MG63 (cell line): ENCODE results near the gene GKN1. TPM values are rescaled to one million over a fixed set of nuclear protein-coding genes. Genes with fewer than 3 reads are reported as not detected.

ENCODE experiments used
- DNase-seq: peaks from one replicate; pipeline ENCODE4 v3.0.0-alpha.2; 2020
- H3K27me3 ChIP-seq: fragments of 250-450 bp; sonication (Bioruptor Pico); 2 replicates; pipeline ENCODE4 v1.5.1; 2020; ENCODE audit warnings: mild to moderate bottlenecking, moderate library complexity
- H3K36me3 ChIP-seq: fragments of 250-450 bp; sonication (Bioruptor Pico); 2 replicates; pipeline ENCODE4 v1.5.1; 2020; ENCODE audit warnings: mild to moderate bottlenecking, moderate library complexity
- H3K4me3 ChIP-seq: fragments of 250-450 bp; sonication (Bioruptor Pico); 2 replicates; pipeline ENCODE4 v1.5.1; 2020; ENCODE audit warnings: mild to moderate bottlenecking, moderate library complexity
- H3K9me3 ChIP-seq: fragments of 250-450 bp; sonication (Bioruptor Pico); 2 replicates; pipeline ENCODE4 v1.5.1; 2020; ENCODE audit warnings: mild to moderate bottlenecking, moderate library complexity
- total RNA-seq: library from RNA; depleted of rRNA; stranded (reverse); fragments of >200 nt; shearing (Covaris generic); gene quantifications from 2 replicates; pipeline ENCODE4 v1.2.3, GENCODE V29; 2014; ENCODE audit warnings: low replicate concordance; rRNA removed

Gene GKN1
- total RNA-seq, 1 experiment from 2014 or later, result not detected

DNA sequence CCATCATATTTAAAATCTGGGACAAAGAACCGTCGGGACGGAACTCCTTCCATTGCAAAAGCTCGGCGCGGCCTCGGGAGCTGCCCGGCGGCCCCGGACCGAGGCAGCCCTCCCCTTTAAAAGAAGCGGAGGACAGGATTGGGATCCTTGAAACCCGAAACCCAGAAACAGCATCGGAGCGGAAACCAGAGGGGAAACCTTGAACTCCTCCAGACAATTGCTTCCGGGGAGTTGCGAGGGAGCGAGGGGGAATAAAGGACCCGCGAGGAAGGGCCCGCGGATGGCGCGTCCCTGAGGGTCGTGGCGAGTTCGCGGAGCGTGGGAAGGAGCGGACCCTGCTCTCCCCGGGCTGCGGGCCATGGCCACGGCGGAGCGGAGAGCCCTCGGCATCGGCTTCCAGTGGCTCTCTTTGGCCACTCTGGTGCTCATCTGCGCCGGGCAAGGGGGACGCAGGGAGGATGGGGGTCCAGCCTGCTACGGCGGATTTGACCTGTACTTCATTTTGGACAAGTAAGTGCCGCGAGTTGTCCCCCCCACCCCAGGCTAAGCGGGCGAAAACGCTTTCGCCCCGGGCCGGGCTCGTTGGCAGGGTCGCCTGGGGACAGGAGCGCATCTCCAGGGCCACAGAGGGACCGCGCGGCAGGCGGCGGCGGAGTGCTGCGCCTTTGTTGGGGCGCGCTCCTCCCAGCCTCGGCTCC, 38.9 kb downstream of the GKN1 start, which contains the start of gene ANTXR1:
Gene ANTXR1 (plus strand): TSS at position 38 of the 698 bp plus-strand sequence. CDS start 321 bp downstream, at position 359.
- no peaks in the 10 kb centered on the region for H3K9me3 ChIP-seq
- H3K36me3 ChIP-seq, result peaks cover 7% of the 10 kb centered on the region
- DNase-seq, result peak; percentile 70
- H3K4me3 ChIP-seq, result peak within 1 kb of the TSS; percentile 81
- no peaks in the 10 kb centered on the region for H3K27me3 ChIP-seq

DNA sequence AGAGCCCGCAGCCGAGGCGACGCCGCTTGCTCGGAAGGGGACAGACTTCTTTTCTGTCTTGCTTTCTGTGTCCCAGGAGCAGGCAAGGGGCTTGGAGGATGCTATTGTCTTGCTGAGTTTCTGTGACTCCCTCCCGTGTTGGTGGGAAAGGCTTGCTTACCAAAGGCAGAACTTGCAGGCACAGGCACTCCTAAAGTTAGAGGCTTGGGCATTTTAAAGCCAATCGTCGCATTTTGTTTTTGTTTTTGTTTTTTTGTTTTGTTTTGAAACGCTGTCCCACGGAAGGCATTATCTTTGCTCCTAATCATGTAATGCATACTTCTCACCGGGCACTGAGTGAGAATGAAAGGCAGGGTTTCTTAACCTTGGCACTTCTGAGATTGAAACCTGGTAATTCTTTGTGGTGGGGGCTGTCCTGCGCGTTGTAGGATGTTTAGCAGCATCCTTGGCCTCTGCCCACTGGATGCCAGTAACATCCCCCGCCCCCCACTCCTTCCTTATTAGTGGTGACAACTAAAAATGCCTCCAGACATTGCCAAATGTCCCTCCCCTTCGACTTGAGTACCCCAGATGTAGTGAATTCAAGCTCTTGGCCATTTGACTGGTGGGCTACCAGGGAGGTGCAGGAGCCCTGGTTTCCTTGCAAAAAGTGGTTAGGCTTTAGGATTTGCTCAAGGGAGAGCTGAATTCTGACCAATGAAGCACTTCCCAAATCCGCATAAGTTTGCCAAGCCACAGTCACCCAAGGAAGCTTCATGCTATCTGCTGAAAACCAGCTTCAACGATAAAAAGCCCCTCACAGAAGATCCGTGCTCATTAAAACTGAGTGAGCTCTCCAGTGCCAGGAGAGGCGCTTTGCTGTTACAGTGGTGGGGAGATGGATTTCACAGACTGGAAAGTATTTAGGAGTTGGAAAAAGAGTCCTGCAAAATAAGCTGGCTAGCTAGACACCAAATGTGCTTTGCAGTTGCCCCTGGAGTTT, 39.7 kb downstream of the GKN1 start:
- Histone ChIP-seq H3K9me3 (no peaks in the 10 kb centered on the region), H3K36me3 (peaks cover 7% of the 10 kb centered on the region), H3K4me3 (peak overlapping the region; percentile 81), H3K27me3 (no peaks in the 10 kb centered on the region)
- peak; percentile 26 for DNase-seq

GRCh38 chr2:69017080-69017479, 42.6 kb downstream of the GKN1 start:
- Histone ChIP-seq H3K9me3 (no peaks in the 10 kb centered on the region), H3K36me3 (peaks cover 7% of the 10 kb centered on the region), H3K4me3 (peak overlapping the region; percentile 20), H3K27me3 (no peaks in the 10 kb centered on the region)
- DNase-seq, result peak; percentile 13

DNA sequence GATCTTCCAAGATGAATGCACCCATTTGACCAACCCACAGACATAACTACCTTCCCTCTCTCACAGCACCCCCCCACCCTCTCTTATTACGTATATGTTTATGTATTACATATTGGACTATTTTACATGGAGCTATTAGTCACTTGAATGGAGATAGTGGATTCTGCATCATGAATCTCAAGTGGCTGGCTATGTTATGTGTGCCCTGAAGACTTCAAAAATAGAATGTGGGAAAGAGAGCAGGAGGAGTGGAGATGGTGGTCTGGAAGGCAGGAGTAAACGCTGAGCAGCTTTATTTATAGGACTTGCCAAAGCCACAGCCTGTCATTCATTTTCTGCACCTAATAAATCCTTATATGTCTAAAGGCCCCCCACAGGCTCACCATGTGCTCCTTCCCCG, 43.4 kb downstream of the GKN1 start:
- Histone ChIP-seq H3K36me3 (peaks cover 7% of the 10 kb centered on the region), H3K27me3 (no peaks in the 10 kb centered on the region), H3K4me3 (peak overlapping the region; percentile 20; the same call in 1 of the 2 replicates), H3K9me3 (no peaks in the 10 kb centered on the region)
- DNase-seq, result no peak

DNA sequence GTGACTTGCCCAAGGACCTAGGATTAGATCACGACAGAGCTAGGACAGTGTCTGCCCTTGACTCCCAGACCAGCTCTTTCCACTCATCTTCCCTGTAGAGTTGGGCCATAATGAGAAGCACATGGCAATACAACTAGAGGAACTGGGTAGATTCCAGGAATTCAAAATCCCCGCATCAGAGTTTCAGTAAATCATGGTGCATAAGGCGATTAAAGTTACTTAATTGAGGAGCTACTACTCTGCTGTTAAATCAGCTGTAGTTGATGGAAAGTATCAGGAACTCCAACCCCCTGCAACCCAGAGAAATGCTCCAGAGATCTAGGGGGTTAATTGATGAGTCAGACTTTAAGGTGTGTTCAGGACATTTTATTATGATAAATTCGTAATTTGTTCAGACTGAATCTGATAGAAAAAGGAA, 44.3 kb downstream of the GKN1 start:
- Histone ChIP-seq H3K9me3 (no peaks in the 10 kb centered on the region), H3K36me3 (peaks cover 7% of the 10 kb centered on the region), H3K27me3 (no peaks in the 10 kb centered on the region), H3K4me3 (no peak overlapping the region)
- DNase-seq, result no peak

DNA sequence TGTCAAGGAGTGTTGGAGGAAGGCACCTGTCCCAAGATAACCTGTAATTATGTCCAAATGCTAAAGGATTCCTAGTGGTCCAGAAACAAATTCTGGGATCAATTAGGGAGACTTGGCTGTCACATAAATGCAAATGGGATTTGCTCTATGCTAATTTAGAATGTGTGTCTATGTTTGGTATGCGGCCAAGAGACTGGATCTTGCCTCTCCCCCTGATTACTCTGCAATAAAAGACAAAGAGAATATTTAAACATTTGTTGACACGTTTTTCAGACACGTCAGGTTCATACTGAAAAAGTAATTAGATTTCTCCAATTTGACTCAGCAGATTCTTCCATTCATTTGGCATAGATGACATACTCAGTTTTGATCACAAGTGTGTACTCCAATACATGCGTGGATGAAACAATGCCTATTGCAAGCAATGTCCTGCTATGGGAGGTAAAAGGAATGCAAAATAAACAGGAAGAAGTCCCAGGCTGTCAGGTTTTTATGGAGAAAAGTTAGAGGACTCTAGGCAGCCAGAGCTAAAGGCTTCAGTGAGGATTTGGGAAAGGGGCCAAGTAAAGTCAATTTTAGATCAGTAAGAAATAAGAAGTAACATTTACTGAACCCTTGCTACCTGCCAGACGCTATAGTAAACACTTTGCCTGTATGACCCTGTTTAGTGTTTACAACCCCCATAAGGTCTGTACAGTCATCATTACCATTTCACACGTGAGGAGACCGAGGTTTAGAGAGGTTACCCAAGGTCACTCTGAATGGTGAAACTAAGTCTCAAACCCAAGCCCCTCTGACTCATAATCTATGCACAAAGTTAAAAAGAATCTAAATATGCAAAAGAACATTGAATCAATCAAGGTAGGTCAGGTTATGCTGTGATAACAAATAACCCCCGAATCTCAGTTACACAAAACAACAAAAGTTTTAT, 46.3 kb downstream of the GKN1 start:
- no peaks in the 10 kb centered on the region for H3K9me3 ChIP-seq
- H3K27me3 ChIP-seq, result no peaks in the 10 kb centered on the region
- DNase-seq, result no peak
- H3K4me3 ChIP-seq, result no peak overlapping the region
- H3K36me3 ChIP-seq, result peaks cover 7% of the 10 kb centered on the region

DNA sequence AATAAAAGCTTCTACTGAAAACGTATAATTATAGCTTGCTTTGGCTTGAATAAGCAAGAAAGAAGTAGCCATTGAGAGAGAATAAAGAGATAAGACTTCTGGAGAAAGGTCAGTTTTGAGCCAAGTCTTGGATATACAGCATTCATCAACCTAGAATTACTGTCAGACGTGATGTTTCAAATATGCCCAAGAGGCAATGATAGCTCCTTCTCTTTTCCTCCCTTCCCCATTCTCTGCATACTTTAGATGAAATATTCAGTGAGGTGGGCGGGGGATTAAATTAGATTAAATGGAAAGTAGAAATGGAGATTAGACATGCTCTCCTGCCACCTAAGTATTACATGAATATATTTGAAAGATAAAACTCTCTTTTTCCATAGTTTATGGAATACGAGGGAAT, 47.3 kb downstream of the GKN1 start:
- H3K27me3 ChIP-seq, result no peaks in the 10 kb centered on the region
- no peaks in the 10 kb centered on the region for H3K9me3 ChIP-seq
- no peak overlapping the region for H3K4me3 ChIP-seq
- DNase-seq, result no peak
- H3K36me3 ChIP-seq, result peaks cover 7% of the 10 kb centered on the region

DNA sequence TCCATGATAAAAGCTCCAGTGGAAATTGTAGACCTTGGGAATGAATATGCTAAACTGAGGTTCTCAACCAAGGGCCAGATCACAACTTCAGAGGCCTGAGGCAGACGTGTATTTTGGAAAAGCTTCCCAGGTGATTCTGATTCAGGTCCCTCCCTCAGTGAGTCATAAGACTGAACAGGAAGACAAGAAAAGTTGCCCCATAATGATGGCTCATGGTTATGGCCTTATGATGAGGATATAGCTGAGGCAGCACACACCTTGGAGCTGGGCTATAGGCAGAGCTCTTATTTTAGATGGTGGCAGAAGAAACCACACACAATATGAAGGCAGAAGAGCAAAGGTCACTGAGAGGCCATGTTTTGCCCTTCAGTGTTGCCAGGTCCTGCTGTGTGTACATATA, 48.1 kb downstream of the GKN1 start:
- no peak for DNase-seq
- Histone ChIP-seq H3K36me3 (peaks cover 3% of the 10 kb centered on the region), H3K9me3 (peaks cover 2% of the 10 kb centered on the region; the same call in 1 of the 2 replicates), H3K4me3 (no peak overlapping the region), H3K27me3 (no peaks in the 10 kb centered on the region)

DNA sequence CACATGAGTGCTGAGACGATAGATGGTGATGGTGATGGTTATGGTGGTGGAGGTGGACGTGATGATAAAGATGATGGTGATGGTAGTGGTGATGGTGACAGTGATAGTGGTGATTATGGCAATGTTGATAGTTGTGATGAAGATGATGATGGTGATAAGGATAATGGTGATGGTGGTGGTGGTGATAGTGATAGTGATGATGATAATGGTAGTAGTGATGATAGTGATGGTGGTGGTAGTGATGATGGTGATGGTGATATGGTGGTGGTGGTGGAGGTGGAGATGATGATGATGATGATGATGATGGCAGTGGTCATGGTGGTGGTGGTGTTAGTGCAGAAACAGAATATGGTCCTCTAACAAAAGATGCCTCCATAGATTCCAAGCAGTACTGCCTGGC, 48.8 kb downstream of the GKN1 start:
- peaks cover 2% of the 10 kb centered on the region for H3K9me3 ChIP-seq
- H3K4me3 ChIP-seq, result no peak overlapping the region
- no peaks in the 10 kb centered on the region for H3K27me3 ChIP-seq
- H3K36me3 ChIP-seq, result no peaks in the 10 kb centered on the region; the same call in 1 of the 2 replicates
- DNase-seq, result no peak

GRCh38 chr2:69026026-69026425, 51.6 kb downstream of the GKN1 start:
- Histone ChIP-seq H3K9me3 (peaks cover 2% of the 10 kb centered on the region), H3K36me3 (no peaks in the 10 kb centered on the region; the same call in 1 of the 2 replicates), H3K4me3 (no peak overlapping the region), H3K27me3 (no peaks in the 10 kb centered on the region)
- DNase-seq, result no peak

- Histone ChIP-seq H3K4me3 (no peak overlapping the region), H3K36me3 (no peaks in the 10 kb centered on the region; the same call in 1 of the 2 replicates), H3K27me3 (no peaks in the 10 kb centered on the region), H3K9me3 (peaks cover 2% of the 10 kb centered on the region)
- DNase-seq, result no peak
Measured at GRCh38 chr2:69026691-69027459, 52.4 kb downstream of the GKN1 start.

Other genes with a start within 250 kb of the GKN1 start
- not detected in 2 replicates for gene ARHGAP25, start 239.8 kb upstream of the GKN1 start, total RNA-seq
- not detected in 2 replicates for gene BMP10, start 103.2 kb upstream of the GKN1 start, total RNA-seq
- not detected in 2 replicates for gene GKN2, start 21.7 kb upstream of the GKN1 start, total RNA-seq
- 48.6 and 51.1 TPM in 2 replicates for gene ANTXR1, start 38.5 kb downstream of the GKN1 start, total RNA-seq